CD14-positive monocyte (primary cell): ENCODE results near the gene KRT76. TPM values are rescaled to one million over a fixed set of nuclear protein-coding genes. Genes with fewer than 3 reads are reported as not detected.

Experiments used
- DNase-seq, 3 donors: peaks; one replicate each; pipeline ENCODE4 v3.0.0-alpha.2; 2011 to 2022
- H2AFZ ChIP-seq: 2 replicates; pipeline ENCODE4 v1.6.0; 2012; ENCODE audit warnings: mild to moderate bottlenecking, low read depth, low read length, inconsistent platforms; ENCODE audit not compliant: insufficient read depth, poor library complexity, severe bottlenecking
- H3K27ac ChIP-seq, 2 donors: 1 replicate in 1 of 2; 2 replicates in 1 of 2; pipeline ENCODE4 v1.5.1; 2012 to 2013; ENCODE audit warnings: low read length in 2 of 2, control low read depth in 1 of 2, inconsistent platforms in 1 of 2, low read depth in 1 of 2, mild to moderate bottlenecking in 1 of 2
- H3K27me3 ChIP-seq, 2 donors: one replicate each; pipeline versions ENCODE4 v1.6.0 to v1.6.1; 2011 to 2013; ENCODE audit warnings: low read length in 2 of 2; ENCODE audit not compliant: control insufficient read depth in 2 of 2, insufficient read depth in 2 of 2
- H3K36me3 ChIP-seq, 2 donors: replicated peaks in 1 of 2; 1 replicate in 1 of 2; 2 replicates in 1 of 2; pipeline versions ENCODE4 v1.5.1 to v1.6.1; 2012 to 2013; ENCODE audit warnings: low read length in 2 of 2, control low read depth in 1 of 2, inconsistent platforms in 1 of 2, mild to moderate bottlenecking in 1 of 2; ENCODE audit not compliant: insufficient read depth in 2 of 2, control insufficient read depth in 1 of 2
- H3K4me1 ChIP-seq, 2 donors: 1 replicate in 1 of 2; 2 replicates in 1 of 2; pipeline versions ENCODE4 v1.5.1 to v1.6.1; 2012 to 2013; ENCODE audit warnings: low read length in 2 of 2, control low read depth in 1 of 2, inconsistent platforms in 1 of 2, mild to moderate bottlenecking in 1 of 2, moderate library complexity in 1 of 2; ENCODE audit not compliant: insufficient read depth in 2 of 2, control insufficient read depth in 1 of 2
- H3K4me2 ChIP-seq: replicated peaks from 2 replicates; pipeline ENCODE3; 2012; ENCODE audit warnings: low read length, moderate library complexity, mild to moderate bottlenecking; ENCODE audit not compliant: poor library complexity, severe bottlenecking; ENCODE audit errors: extremely low read depth
- H3K4me3 ChIP-seq, 3 experiments: fragments of 200-600 bp in 1 of 3; sonication (generic) in 1 of 3; replicated peaks in 1 of 3; 1 replicate in 2 of 3; 2 replicates in 1 of 3; pipeline ENCODE4 v1.5.1; 2011 to 2013; ENCODE audit warnings: low read length in 3 of 3, mild to moderate bottlenecking in 3 of 3, control low read depth in 2 of 3, low read depth in 2 of 3, inconsistent platforms in 1 of 3, moderate library complexity in 1 of 3
- H3K79me2 ChIP-seq: 2 replicates; pipeline ENCODE4 v1.6.0; 2012; ENCODE audit warnings: mild to moderate bottlenecking, control low read depth, inconsistent platforms, low read length, moderate library complexity; ENCODE audit not compliant: insufficient read depth
- H3K9ac ChIP-seq: 2 replicates; pipeline ENCODE4 v1.6.0; 2017; ENCODE audit warnings: low read length, mild to moderate bottlenecking; ENCODE audit not compliant: insufficient read depth, poor library complexity, severe bottlenecking
- H3K9me3 ChIP-seq, 2 donors: replicated peaks in 1 of 2; 1 replicate in 1 of 2; 2 replicates in 1 of 2; pipeline versions ENCODE4 v1.5.1 to v1.6.1; 2012 to 2013; ENCODE audit warnings: low read length in 2 of 2, control low read depth in 1 of 2; ENCODE audit not compliant: control insufficient read depth in 1 of 2, insufficient read depth in 1 of 2
- H4K20me1 ChIP-seq: 2 replicates; pipeline ENCODE4 v1.6.0; 2012; ENCODE audit warnings: mild to moderate bottlenecking, low read length, control low read depth, moderate library complexity; ENCODE audit not compliant: insufficient read depth
- H3K27ac Mint-ChIP-seq, 7 donors: one replicate each; pipeline ENCODE4 v1.8.0; 2020; ENCODE audit warnings: mild to moderate bottlenecking in 7 of 7, mixed read lengths in 7 of 7, moderate library complexity in 6 of 7, inconsistent platforms in 2 of 7
- H3K27me3 Mint-ChIP-seq, 3 donors: one replicate each; pipeline ENCODE4 v1.8.0; 2021 to 2022; ENCODE audit warnings: low read depth in 3 of 3, mild to moderate bottlenecking in 3 of 3, mixed read lengths in 3 of 3, moderate library complexity in 3 of 3, inconsistent platforms in 1 of 3
- H3K36me3 Mint-ChIP-seq, 2 donors: one replicate each; pipeline ENCODE4 v1.8.0; 2020; ENCODE audit warnings: mixed read lengths in 2 of 2, inconsistent platforms in 1 of 2, mild to moderate bottlenecking in 1 of 2
- H3K4me1 Mint-ChIP-seq: one replicate; pipeline ENCODE4 v1.8.0; 2020; ENCODE audit warnings: mild to moderate bottlenecking, mixed read lengths
- H3K4me3 Mint-ChIP-seq, 2 donors: one replicate each; pipeline ENCODE4 v1.8.0; 2020; ENCODE audit warnings: mild to moderate bottlenecking in 2 of 2, mixed read lengths in 2 of 2, moderate library complexity in 1 of 2
- H3K9me3 Mint-ChIP-seq, 7 donors: one replicate each; pipeline ENCODE4 v1.8.0; 2020 to 2022; ENCODE audit warnings: mixed read lengths in 7 of 7, mild to moderate bottlenecking in 6 of 7, moderate library complexity in 6 of 7, inconsistent platforms in 2 of 7
- CTCF ChIP-seq: fragments of 200-600 bp; IDR thresholded peaks from one replicate; pipeline ENCODE4 v1.8.0; 2022; ENCODE audit warnings: antibody characterized with exemption, mild to moderate bottlenecking
- WGBS: methylation state at CpG from one replicate; pipeline ENCODE4 v1.1.5; 2013; ENCODE audit warnings: missing lambda C conversion rate; ENCODE audit not compliant: insufficient coverage; 5-methylcytosine and 5-hydroxymethylcytosine counted together
- intact Hi-C, 2 donors: fragments of 100-400 bp; cut with micrococcal nuclease; formaldehyde crosslinking; loops; one replicate each; pipeline versions ENCODE4 v1.15.0 to v1.15.1; 2023
- polyA plus RNA-seq, 3 donors: library from polyadenylated mRNA; depleted of rRNA in 1 of 3; unstranded in 2 of 3; stranded (reverse) in 1 of 3; fragments of 300-500 nt in 2 of 3; fragments of >200 nt in 1 of 3; fragmentation: Illumina TruSeq in 2 of 3; gene quantifications; 1 replicate in 2 of 3; 2 replicates in 1 of 3; pipeline ENCODE4 v1.2.3, GENCODE V29; 2012 to 2021

Gene KRT76
- polyA plus RNA-seq, 3 donors, result not detected

GRCh38 chr12:52754135-52754534, 23.0 kb downstream of the KRT76 start:
- Mint-ChIP-seq H3K9me3 (peaks cover 0 to 5% (median 0%) of the 10 kb centered on the region in 7 donors), H3K27me3 (peaks cover 4 to 18% (median 8%) of the 10 kb centered on the region in 3 donors), H3K27ac (no peak overlapping the region), H3K4me1 (no peaks in the 10 kb centered on the region), H3K4me3 (no peak overlapping the region), H3K36me3 (no peaks in the 10 kb centered on the region)
- intact Hi-C loops, result no loop called here
- Histone ChIP-seq H3K4me3 (no peak overlapping the region), H3K79me2 (no peaks in the 10 kb centered on the region), H3K4me1 (no peaks in the 10 kb centered on the region), H3K9ac (no peak overlapping the region), H2AFZ (no peak overlapping the region), H4K20me1 (no peaks in the 10 kb centered on the region), H3K9me3 (peaks cover 0 to under 1% of the 10 kb centered on the region in 2 donors), H3K36me3 (no peaks in the 10 kb centered on the region), H3K27ac (no peak overlapping the region), H3K4me2 (no peak overlapping the region), H3K27me3 (no peaks in the 10 kb centered on the region)
- TF ChIP-seq CTCF, result no peak
- DNase-seq, result no peak

- no peaks in the 10 kb centered on the region for H3K4me1 Mint-ChIP-seq
- no peak overlapping the region for H3K4me2 ChIP-seq
- no peaks in the 10 kb centered on the region for H3K79me2 ChIP-seq
- H3K9me3 ChIP-seq, result no peaks in the 10 kb centered on the region
- peaks cover 0 to 5% (median 0%) of the 10 kb centered on the region in 7 donors for H3K9me3 Mint-ChIP-seq
- no peak overlapping the region for H2AFZ ChIP-seq
- H3K27ac Mint-ChIP-seq, result no peak overlapping the region
- no peaks in the 10 kb centered on the region for H4K20me1 ChIP-seq
- H3K9ac ChIP-seq, result no peak overlapping the region
- H3K27me3 ChIP-seq, result no peaks in the 10 kb centered on the region
- H3K4me1 ChIP-seq, result no peaks in the 10 kb centered on the region
- no peaks in the 10 kb centered on the region for H3K36me3 ChIP-seq
- peaks cover 4 to 19% (median 12%) of the 10 kb centered on the region in 3 donors for H3K27me3 Mint-ChIP-seq
- 85% methylated on average over 3 of the region's 3 CpGs for WGBS
- intact Hi-C loops, result no loop called here
- no peaks in the 10 kb centered on the region for H3K36me3 Mint-ChIP-seq
- TF ChIP-seq CTCF, result no peak
- no peak overlapping the region for H3K4me3 Mint-ChIP-seq
- H3K4me3 ChIP-seq, result no peak overlapping the region
- DNase-seq, result no peak
- H3K27ac ChIP-seq, result no peak overlapping the region
These were observed 23.9 kb downstream of the KRT76 start for GRCh38 chr12:52753283-52753682.
